ENCODE results near the gene APCDD1L.
"Not testable (repeated sequence)": the region's sequence is repeated elsewhere in the genome, so short reads cannot be mapped to it uniquely, and the experiment has no call there.

- not testable (repeated sequence) for TF ChIP-seq CTCF, POLR2AphosphoS5 (IDR thresholded peaks at IDR 0.05)
Measured at GRCh38 chr20:58506999-58507398, 8.2 kb downstream of the APCDD1L start.
